ENCODE results near the gene C6orf47.

C6orf47 gene

GRCh38 chr6:31689249-31690110 is 28.9 kb upstream of the C6orf47 start:
- ATAC-seq, result peak; percentile 73
- TF ChIP-seq ARNTL (CRISPR knock-in tag; IDR thresholded peaks at IDR 0.05; ENCODE audit: borderline replicate concordance, low read depth) (no peak), ZNF70 (CRISPR knock-in tag; IDR thresholded peaks at IDR 0.05) (no peak), ZFP30 (CRISPR knock-in tag; IDR thresholded peaks at IDR 0.05) (no peak)

- TF ChIP-seq ZNF565 (CRISPR knock-in tag; conservative IDR thresholded peaks at IDR 0.05; ENCODE audit: low read depth) (no peak), ARNTL (CRISPR knock-in tag; IDR thresholded peaks at IDR 0.05; ENCODE audit: borderline replicate concordance, low read depth) (no peak), TSHZ2 (CRISPR knock-in tag; IDR thresholded peaks at IDR 0.05) (no peak), BACH2 (CRISPR knock-in tag; IDR thresholded peaks at IDR 0.05; ENCODE audit: borderline replicate concordance) (no peak), CSRNP3 (CRISPR knock-in tag; IDR thresholded peaks at IDR 0.05) (no peak), CSDC2 (CRISPR knock-in tag; IDR thresholded peaks at IDR 0.05) (no peak), ZNF70 (CRISPR knock-in tag; IDR thresholded peaks at IDR 0.05) (no peak)
- no peak for ATAC-seq
Measured at GRCh38 chr6:31687860-31688693, 27.5 kb upstream of the C6orf47 start.

GRCh38 chr6:31687321-31687720 is 26.7 kb upstream of the C6orf47 start:
- TF ChIP-seq TSHZ2 (CRISPR knock-in tag; IDR thresholded peaks at IDR 0.05) (no peak), POU6F1 (CRISPR knock-in tag; IDR thresholded peaks at IDR 0.05; ENCODE audit: borderline replicate concordance, low read depth) (no peak), CSRNP3 (CRISPR knock-in tag; IDR thresholded peaks at IDR 0.05) (no peak), ZC3H10 (CRISPR knock-in tag; IDR thresholded peaks at IDR 0.05) (no peak), ZNF8 (CRISPR knock-in tag; IDR thresholded peaks at IDR 0.05) (no peak), PPARA (CRISPR knock-in tag; IDR thresholded peaks at IDR 0.05; ENCODE audit: borderline replicate concordance) (no peak), ZNF565 (CRISPR knock-in tag; conservative IDR thresholded peaks at IDR 0.05; ENCODE audit: low read depth) (no peak), ESRRG (CRISPR knock-in tag; IDR thresholded peaks at IDR 0.05) (no peak), ZNF70 (CRISPR knock-in tag; IDR thresholded peaks at IDR 0.05) (no peak), ZFP3 (CRISPR knock-in tag; IDR thresholded peaks at IDR 0.05) (no peak), OSR1 (CRISPR knock-in tag; IDR thresholded peaks at IDR 0.05) (no peak), RARB (CRISPR knock-in tag; IDR thresholded peaks at IDR 0.05) (no peak), SNAI2 (CRISPR knock-in tag; IDR thresholded peaks at IDR 0.05) (no peak), PATZ1 (CRISPR knock-in tag; IDR thresholded peaks at IDR 0.05; ENCODE audit: borderline replicate concordance) (no peak), TOX (CRISPR knock-in tag; IDR thresholded peaks at IDR 0.05; ENCODE audit: borderline replicate concordance) (no peak), ZFP30 (CRISPR knock-in tag; IDR thresholded peaks at IDR 0.05) (no peak), BACH2 (CRISPR knock-in tag; IDR thresholded peaks at IDR 0.05; ENCODE audit: borderline replicate concordance) (no peak), ARNTL (CRISPR knock-in tag; IDR thresholded peaks at IDR 0.05; ENCODE audit: borderline replicate concordance, low read depth) (no peak), CREB5 (CRISPR knock-in tag; IDR thresholded peaks at IDR 0.05; ENCODE audit: low read depth) (no peak)
- ATAC-seq, result no peak

Measured in SK-N-SH treated with all-trans-retinoic acid at 6 μM for 48 hours (cell line).